H1 (cell line): ENCODE results near the gene KCNQ1. TPM values are rescaled to one million over a fixed set of nuclear protein-coding genes. Genes with fewer than 3 reads are reported as not detected.

Experiments
- CTCF ChIA-PET: fragments of 300-600 bp; sonication (Branson Sonifier 250); formaldehyde crosslinking; loops from one replicate; lab custom pipeline; 2021; ENCODE audit not compliant: partially characterized antibody; lab: Charles Lee
- POLR2A ChIA-PET: fragments of 300-600 bp; sonication (Branson Sonifier 250); formaldehyde crosslinking; loops from one replicate; lab custom pipeline; 2021; ENCODE audit warnings: inconsistent platforms; ENCODE audit not compliant: partially characterized antibody; lab: Charles Lee
- DNase-seq, 2 experiments: peaks; one replicate each; pipeline versions ENCODE4 v3.0.0 to v3.0.0-alpha.2; 2010 to 2022; ENCODE audit warnings: low spot score in 2 of 2, low read depth in 1 of 2, mixed read lengths in 1 of 2
- FAIRE-seq: peaks from 2 replicates; lab custom pipeline; 2011; peaks lifted over from hg19 to GRCh38; lab: Jason Lieb, UNC
- H2AFZ ChIP-seq: 2 replicates; pipeline ENCODE4 v1.8.1; 2012; ENCODE audit warnings: low read length, inconsistent platforms
- H2AK5ac ChIP-seq: 2 replicates; pipeline ENCODE4 v1.6.1; 2013; ENCODE audit warnings: low read depth, low read length
- H2BK120ac ChIP-seq: replicated peaks from 2 replicates; pipeline ENCODE3; 2013; ENCODE audit warnings: low read depth, low read length, inconsistent platforms
- H2BK12ac ChIP-seq: 2 replicates; pipeline ENCODE4 v1.6.1; 2013; ENCODE audit warnings: low read depth, low read length
- H2BK15ac ChIP-seq: 2 replicates; pipeline ENCODE4 v1.6.1; 2013; ENCODE audit warnings: low read length
- H2BK20ac ChIP-seq: 2 replicates; pipeline ENCODE4 v1.6.1; 2013; ENCODE audit warnings: low read length
- H2BK5ac ChIP-seq: 2 replicates; pipeline ENCODE4 v1.6.1; 2013; ENCODE audit warnings: low read depth, low read length
- H3K14ac ChIP-seq: 2 replicates; pipeline ENCODE4 v1.6.1; 2013; ENCODE audit warnings: inconsistent platforms; ENCODE audit not compliant: insufficient read length
- H3K18ac ChIP-seq: 2 replicates; pipeline ENCODE4 v1.6.1; 2013; ENCODE audit warnings: low read length; ENCODE audit errors: extremely low read depth
- H3K23ac ChIP-seq: 2 replicates; pipeline ENCODE4 v1.6.1; 2013; ENCODE audit warnings: inconsistent platforms; ENCODE audit not compliant: insufficient read length
- H3K23me2 ChIP-seq: 2 replicates; pipeline ENCODE4 v1.6.1; 2013; ENCODE audit warnings: low read depth, low read length
- H3K27ac ChIP-seq: 2 replicates; pipeline ENCODE4 v1.6.1; 2011; ENCODE audit warnings: low read depth, low read length, inconsistent platforms
- H3K27me3 ChIP-seq, 4 experiments: replicated peaks in 1 of 4; 1 replicate in 1 of 4; 2 replicates in 3 of 4; pipeline versions ENCODE4 v1.6.1 to v1.8.1; 2011 to 2013; ENCODE audit warnings: low read length in 3 of 4, mild to moderate bottlenecking in 3 of 4, inconsistent platforms in 2 of 4, mixed read lengths in 2 of 4, moderate library complexity in 1 of 4; ENCODE audit not compliant: control insufficient read depth in 3 of 4, insufficient read depth in 3 of 4; ENCODE audit errors: extremely low read depth in 1 of 4
- H3K36me3 ChIP-seq, 4 experiments: 2 replicates each; pipeline versions ENCODE4 v1.6.1 to v1.8.1; 2011 to 2013; ENCODE audit warnings: mild to moderate bottlenecking in 4 of 4, low read length in 3 of 4, moderate library complexity in 2 of 4, control low read depth in 1 of 4, inconsistent platforms in 1 of 4; ENCODE audit not compliant: insufficient read depth in 4 of 4, control insufficient read depth in 2 of 4
- H3K4ac ChIP-seq: replicated peaks from 2 replicates; pipeline ENCODE3; 2013; ENCODE audit warnings: low read length, low read depth, mixed read lengths, inconsistent platforms; ENCODE audit not compliant: insufficient read length
- H3K4me1 ChIP-seq, 4 experiments: replicated peaks in 1 of 4; 1 replicate in 1 of 4; 2 replicates in 3 of 4; pipeline versions ENCODE4 v1.6.1 to v1.8.1; 2011 to 2013; ENCODE audit warnings: low read length in 3 of 4, inconsistent platforms in 2 of 4, mixed read lengths in 1 of 4; ENCODE audit not compliant: insufficient read depth in 4 of 4, control insufficient read depth in 3 of 4
- H3K4me2 ChIP-seq, 2 experiments: 2 replicates each; pipeline versions ENCODE4 v1.6.1 to v1.8.1; 2011 to 2013; ENCODE audit warnings: low read depth in 2 of 2, low read length in 2 of 2, control low read depth in 1 of 2, inconsistent platforms in 1 of 2, mild to moderate bottlenecking in 1 of 2; ENCODE audit not compliant: insufficient read depth in 1 of 2
- H3K4me3 ChIP-seq, 4 experiments: fragments of 200-600, 300-600 bp in 1 of 4; sonication (generic), shearing (Covaris generic), sonication (Bioruptor Twin) in 1 of 4; 2 replicates each; pipeline versions ENCODE4 v1.5.1 to v1.8.1; 2011 to 2016; ENCODE audit warnings: low read length in 4 of 4, low read depth in 3 of 4, control low read depth in 2 of 4, inconsistent platforms in 2 of 4, mild to moderate bottlenecking in 2 of 4, mixed read lengths in 1 of 4, moderate library complexity in 1 of 4; ENCODE audit not compliant: insufficient read depth in 2 of 4; ENCODE audit errors: extremely low read depth in 1 of 4
- H3K56ac ChIP-seq: replicated peaks from 2 replicates; pipeline ENCODE3; 2013; ENCODE audit warnings: low read depth, mild to moderate bottlenecking, mixed read lengths, low read length, inconsistent platforms; ENCODE audit not compliant: insufficient read length
- H3K79me1 ChIP-seq: 2 replicates; pipeline ENCODE4 v1.6.1; 2013; ENCODE audit warnings: low read depth, low read length, control low read depth
- H3K79me2 ChIP-seq, 2 experiments: 2 replicates each; pipeline versions ENCODE4 v1.6.1 to v1.8.1; 2012 to 2013; ENCODE audit warnings: low read length in 2 of 2, mild to moderate bottlenecking in 2 of 2, inconsistent platforms in 1 of 2; ENCODE audit not compliant: insufficient read depth in 2 of 2, control insufficient read depth in 1 of 2
- H3K9ac ChIP-seq, 4 experiments: replicated peaks in 1 of 4; 1 replicate in 1 of 4; 2 replicates in 3 of 4; pipeline versions ENCODE4 v1.6.1 to v1.8.1; 2011 to 2013; ENCODE audit warnings: low read depth in 3 of 4, low read length in 3 of 4, control low read depth in 2 of 4, mild to moderate bottlenecking in 2 of 4, moderate library complexity in 2 of 4, inconsistent platforms in 1 of 4; ENCODE audit errors: extremely low read depth in 1 of 4
- H3K9me3 ChIP-seq, 2 experiments: 2 replicates each; pipeline versions ENCODE4 v1.6.1 to v1.8.1; 2012 to 2013; ENCODE audit warnings: mild to moderate bottlenecking in 2 of 2, moderate library complexity in 2 of 2, control low read depth in 1 of 2, inconsistent platforms in 1 of 2, low read depth in 1 of 2, low read length in 1 of 2, mixed read lengths in 1 of 2; ENCODE audit not compliant: insufficient read depth in 2 of 2
- H4K20me1 ChIP-seq, 2 experiments: replicated peaks in 1 of 2; 2 replicates each; pipeline versions ENCODE3 to v1.8.1; 2011 to 2013; ENCODE audit warnings: inconsistent platforms in 2 of 2, low read length in 2 of 2, mild to moderate bottlenecking in 1 of 2; ENCODE audit not compliant: insufficient read depth in 2 of 2, control insufficient read depth in 1 of 2
- H4K5ac ChIP-seq: 2 replicates; pipeline ENCODE4 v1.6.1; 2013; ENCODE audit warnings: low read length, low read depth, mixed read lengths, inconsistent platforms; ENCODE audit not compliant: insufficient read length
- H4K8ac ChIP-seq: 2 replicates; pipeline ENCODE4 v1.8.0; 2013; ENCODE audit warnings: mild to moderate bottlenecking, moderate library complexity, low read length, inconsistent platforms; ENCODE audit not compliant: insufficient read depth; ENCODE audit errors: extremely low read depth
- H4K91ac ChIP-seq: replicated peaks from 2 replicates; pipeline ENCODE3; 2013; ENCODE audit warnings: low read length, mixed read lengths, inconsistent platforms; ENCODE audit not compliant: insufficient read length
- CREB1 ChIP-seq: IDR thresholded peaks from 2 replicates; pipeline ENCODE4 v1.6.1; 2012; ENCODE audit warnings: inconsistent platforms
- FOSL1 ChIP-seq: IDR thresholded peaks from 2 replicates; pipeline ENCODE4 v1.6.1; 2011; ENCODE audit warnings: mild to moderate bottlenecking, low read depth, low read length, moderate library complexity; ENCODE audit not compliant: insufficient read depth
- HDAC6 ChIP-seq: IDR thresholded peaks from one replicate; pipeline ENCODE4 v1.7.1; 2012; ENCODE audit warnings: low read depth, mild to moderate bottlenecking, inconsistent platforms, low read length, moderate library complexity
- KDM4A ChIP-seq: IDR thresholded peaks from one replicate; pipeline ENCODE4 v1.7.1; 2012; ENCODE audit warnings: low read depth, mild to moderate bottlenecking, moderate library complexity, low read length, inconsistent platforms; ENCODE audit not compliant: severe bottlenecking
- NRF1 ChIP-seq: IDR thresholded peaks from 2 replicates; pipeline ENCODE4 v1.6.1; 2011; ENCODE audit warnings: mild to moderate bottlenecking, low read depth, low read length, improper control_type of control experiment
- PHF8 ChIP-seq: fragments of 200-600 bp; sonication (generic); conservative IDR thresholded peaks from 2 replicates; pipeline ENCODE4 v1.7.1; 2012; ENCODE audit warnings: low read depth, mild to moderate bottlenecking, inconsistent platforms, low read length, moderate library complexity
- RXRA ChIP-seq: IDR thresholded peaks from 2 replicates; pipeline ENCODE4 v1.6.1; 2011; ENCODE audit warnings: low read depth, mild to moderate bottlenecking, low read length, moderate library complexity; ENCODE audit not compliant: insufficient read depth
- SIN3A ChIP-seq, 2 experiments: IDR thresholded peaks in 1 of 2; conservative IDR thresholded peaks in 1 of 2; 2 replicates each; pipeline ENCODE4 v1.6.1; 2011 to 2012; ENCODE audit warnings: low read length in 2 of 2, improper control_type of control experiment in 1 of 2, low read depth in 1 of 2, mild to moderate bottlenecking in 1 of 2
- TAF7 ChIP-seq: optimal IDR thresholded peaks from 2 replicates; pipeline ENCODE3; 2011; ENCODE audit warnings: low read depth, mild to moderate bottlenecking, inconsistent platforms, low read length, moderate library complexity, borderline replicate concordance
- WGBS, 2 experiments: shearing (Covaris generic) in 1 of 2; methylation state at CpG; one replicate each; pipeline versions ENCODE4 v1.1.6 to v1.1.7; 2013 to 2015; ENCODE audit warnings: low lambda C conversion rate in 2 of 2, mixed read lengths in 2 of 2, inconsistent platforms in 1 of 2, low coverage in 1 of 2, missing lambda C conversion rate in 1 of 2; ENCODE audit not compliant: insufficient replicate concordance in 2 of 2, insufficient coverage in 1 of 2, insufficient read length in 1 of 2; ENCODE audit errors: extremely low coverage in 1 of 2, missing lambda C conversion rate in 1 of 2; 5-methylcytosine and 5-hydroxymethylcytosine counted together
- polyA plus RNA-seq, 7 experiments: library from polyadenylated mRNA; depleted of rRNA in 3 of 7; stranded (reverse) in 5 of 7; unstranded in 2 of 7; fragments of >200 nt in 5 of 7; fragments of 200-250 nt in 2 of 7; gene quantifications; 1 replicate in 5 of 7; 2 replicates in 1 of 7; 4 replicates in 1 of 7; pipeline versions ENCODE4 v1.2.1 to v1.2.3, GENCODE V29; 2011 to 2013; ENCODE audit warnings: missing spikeins in 2 of 7, mixed read lengths in 2 of 7
- total RNA-seq: library from RNA; stranded (reverse); fragmentation: NEBNext Ultra II Directional; extraction: Animal tissue kit (Norgen Biotek cat#: 25700); gene quantifications from 2 replicates; pipeline ENCODE4 v1.2.1, GENCODE V29; 2021
- TF ChIP-seq, protein P1 (sequence below): IDR thresholded peaks from 2 replicates; pipeline ENCODE4 v1.6.1; 2012; ENCODE audit warnings: inconsistent platforms

KCNQ1 gene
- total and polyA plus RNA-seq, 2 of the 8 experiments (the other 6 are each of a cell fraction or from before 2014, with no cell fraction given): 1.9 to 2.0 TPM

GRCh38 chr11:2531987-2532703 lies 87.3 kb downstream of the KCNQ1 start:
- H2BK5ac ChIP-seq: no peak overlapping the region
- no peak overlapping the region for H3K56ac ChIP-seq
- H3K4me2 ChIP-seq: no peak overlapping the region
- no peak overlapping the region for H4K91ac ChIP-seq
- H3K4ac ChIP-seq: no peak overlapping the region
- H2AK5ac ChIP-seq: no peak overlapping the region
- H3K9me3 ChIP-seq: no peaks in the 10 kb centered on the region
- no peak overlapping the region for H2AFZ ChIP-seq
- 84% methylated on average over 21 of the region's 21 CpGs; no CpG with 5 or more reads in 1 of the 2 experiments for WGBS, 2 experiments
- FAIRE-seq (no peak), DNase-seq (no peak)
- no peak overlapping the region for H3K14ac ChIP-seq
- no peaks in the 10 kb centered on the region for H3K79me1 ChIP-seq
- no peak overlapping the region for H3K23ac ChIP-seq
- H3K79me2 ChIP-seq: no peaks in the 10 kb centered on the region
- H2BK15ac ChIP-seq: peak overlapping the region; percentile 95; the same call in 1 of the 2 replicates
- H2BK12ac ChIP-seq: peak overlapping the region; percentile 27; the same call in 1 of the 2 replicates
- H4K8ac ChIP-seq: peak overlapping the region; percentile 53; the same call in 1 of the 2 replicates
- no peak overlapping the region for H3K27ac ChIP-seq
- H3K18ac ChIP-seq: peak overlapping the region; percentile 32; the same call in 1 of the 2 replicates
- no peak overlapping the region for H3K4me3 ChIP-seq
- H3K9ac ChIP-seq: no peak overlapping the region
- H3K4me1 ChIP-seq: peaks cover 4 to 16% (median 10%) of the 10 kb centered on the region in 4 experiments
- H2BK120ac ChIP-seq: no peak overlapping the region
- ChIA-PET POLR2A (interaction anchor here (1.0 to 3.2 kb wide), 4 partner anchors 96 to 397 kb away, joined by 3 to 16 read pairs (median 6); partner anchors contain the start of genes CDKN1C and PHLDA2), CTCF (interaction anchor here (0.5 to 14.3 kb wide), 99 partner anchors 8 to 401 kb away, joined by 3 to 521 read pairs (median 5); partner anchors contain the start of genes CDKN1C, PHLDA2 and TSSC4)
- peak overlapping the region; percentile 38 for H4K5ac ChIP-seq
- peaks cover 1 to 38% (median 13%) of the 10 kb centered on the region in 4 experiments; a peak in 5 of 7 replicates for H3K27me3 ChIP-seq
- H4K20me1 ChIP-seq: peaks cover 0 to 7% of the 10 kb centered on the region in 2 experiments
- H2BK20ac ChIP-seq: no peak overlapping the region
- H3K23me2 ChIP-seq: no peaks in the 10 kb centered on the region
- H3K36me3 ChIP-seq: no peaks in the 10 kb centered on the region
- TF ChIP-seq PHF8: no peak
- TF ChIP-seq KDM4A: no peak
- no peak for TF ChIP-seq HDAC6
- TF ChIP-seq CREB1: no peak
- TF ChIP-seq RXRA: no peak
- TF ChIP-seq, protein P1, sequence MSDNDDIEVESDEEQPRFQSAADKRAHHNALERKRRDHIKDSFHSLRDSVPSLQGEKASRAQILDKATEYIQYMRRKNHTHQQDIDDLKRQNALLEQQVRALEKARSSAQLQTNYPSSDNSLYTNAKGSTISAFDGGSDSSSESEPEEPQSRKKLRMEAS: no peak
- TF ChIP-seq NRF1: no peak
- no peak for TF ChIP-seq SIN3A (conservative IDR thresholded peaks at IDR 0.05 in 1 of 2, IDR thresholded peaks at IDR 0.05 in 1 of 2; ENCODE audit: low read depth in 1 of 2, low read length in 2 of 2)
- no peak for TF ChIP-seq TAF7
- TF ChIP-seq FOSL1: no peak
